Stimulated activated CD8-positive, alpha-beta memory T cell treated with anti-CD3 and anti-CD28 coated beads, Interleukin-15, amount 100 ng/mL, for 24 hours (primary cell): ENCODE data around the gene SHH.
"Not testable (repeated sequence)": the region's sequence is repeated elsewhere in the genome, so short reads cannot be mapped to it uniquely, and the experiment has no call there.

Experiments
- DNase-seq: peaks from one replicate; pipeline ENCODE4 v3.0.0-alpha.2; 2020; ENCODE audit warnings: low read depth

SHH gene

GRCh38 chr7:155842496-155843265, 30.4 kb upstream of the SHH start:
- no peak for DNase-seq

DNA sequence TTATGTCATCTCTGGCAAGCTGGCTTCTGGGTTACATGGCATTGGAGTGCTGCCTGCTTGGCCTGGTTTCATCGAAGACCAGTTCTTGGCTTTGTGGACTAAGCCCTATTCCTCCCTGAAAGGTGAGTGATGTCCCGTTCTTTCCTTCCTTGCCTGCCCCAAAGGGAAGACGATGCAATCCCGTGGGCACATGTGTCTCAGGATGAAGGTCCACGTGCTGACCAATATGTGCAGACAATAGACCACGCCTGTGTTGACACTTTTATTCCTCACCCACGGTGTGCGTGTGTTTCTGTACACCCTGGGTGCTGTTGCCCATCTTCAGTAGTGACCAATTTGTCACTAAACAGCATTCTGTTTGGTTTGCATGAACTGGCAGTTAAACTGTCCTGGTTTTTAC, 28.6 kb upstream of the SHH start:
- DNase-seq: no peak

DNA sequence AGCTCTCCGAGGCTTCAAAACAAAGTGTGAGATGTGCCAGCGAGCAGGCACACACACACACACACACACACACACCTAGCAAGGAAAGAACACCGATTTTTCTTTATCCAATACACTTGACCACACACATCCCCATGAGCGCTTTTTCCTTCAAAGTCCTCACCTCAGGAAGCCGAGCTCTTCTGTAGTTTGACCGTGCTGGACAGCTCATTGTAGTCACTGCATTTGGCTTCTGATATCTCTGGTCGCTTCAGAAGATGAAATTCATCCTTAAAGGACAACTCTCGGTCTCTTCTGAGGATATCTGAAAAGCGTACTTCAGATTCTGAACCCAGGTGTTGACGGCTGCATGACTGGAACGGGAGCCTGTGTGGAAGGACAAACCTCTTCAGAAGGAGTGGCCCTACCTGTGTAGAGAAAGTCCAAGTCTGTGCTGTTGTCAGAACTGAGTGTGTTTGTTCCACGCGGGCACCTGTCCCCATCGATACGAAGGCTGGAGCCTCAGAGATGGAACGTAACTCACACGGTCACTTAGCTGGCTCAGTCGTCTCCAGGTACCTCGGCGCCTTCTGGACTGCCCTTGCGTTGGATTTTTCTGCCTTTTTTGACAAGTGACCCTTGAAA, 28.1 kb upstream of the SHH start:
- no peak for DNase-seq

DNA sequence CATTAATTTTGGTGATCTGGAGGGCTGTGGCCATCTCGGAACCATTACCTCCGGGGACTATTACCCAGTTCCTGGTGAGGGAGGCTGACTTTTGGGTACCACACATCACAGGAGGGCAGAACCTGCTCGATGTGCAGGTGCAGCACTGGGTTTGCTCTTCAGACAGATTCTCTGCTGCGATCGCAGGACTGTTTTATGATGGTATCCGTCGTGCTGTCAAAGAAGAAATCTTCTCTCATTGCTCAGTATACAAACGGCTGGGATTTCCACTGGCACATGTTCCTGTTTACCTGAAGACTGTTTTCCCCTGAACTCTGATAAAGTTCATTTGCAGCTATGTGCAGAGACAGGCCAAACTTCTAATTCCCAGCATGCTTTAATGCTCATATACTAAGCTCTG, 27.2 kb upstream of the SHH start:
- no peak for DNase-seq

DNA sequence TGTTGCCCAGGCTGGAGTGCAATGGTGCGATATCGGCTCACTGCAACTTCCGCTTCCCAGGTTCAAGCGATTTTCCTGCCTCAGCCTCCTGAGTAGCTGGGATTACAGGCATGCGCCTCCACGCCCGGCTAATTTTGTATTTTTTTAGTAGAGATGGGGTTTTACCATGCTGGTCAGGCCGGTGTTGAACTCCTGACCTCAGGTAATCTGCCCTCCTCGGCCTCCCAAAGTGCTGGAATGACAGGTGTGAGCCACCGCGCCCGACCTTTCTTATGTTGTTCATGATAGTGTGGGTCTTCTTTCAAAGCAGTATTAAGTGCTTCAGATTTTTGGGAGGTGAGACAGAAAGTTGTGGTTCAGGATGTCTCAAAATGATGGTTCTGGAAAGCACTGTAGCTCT, 26.0 kb upstream of the SHH start:
- DNase-seq: not testable (repeated sequence)

DNA sequence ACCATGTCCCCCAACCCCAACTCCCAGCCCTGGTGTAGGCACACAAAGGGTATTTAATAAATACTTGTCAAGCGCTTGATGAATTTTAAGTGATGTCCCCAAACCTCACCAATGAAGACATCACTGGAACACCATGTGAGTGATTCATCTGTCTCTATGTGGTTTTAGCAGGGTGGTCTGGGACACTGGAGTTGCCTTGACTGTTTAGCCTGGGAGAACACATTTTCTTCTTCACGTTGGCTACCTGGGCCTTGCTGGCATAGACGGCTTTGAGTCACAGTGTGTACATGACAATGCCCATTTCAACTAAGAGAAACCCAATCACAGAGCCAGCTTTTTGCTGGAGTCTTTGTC, 24.8 kb upstream of the SHH start:
- DNase-seq: no peak

- DNase-seq: no peak
These were observed 24.2 kb upstream of the SHH start for GRCh38 chr7:155836216-155837125.

DNA sequence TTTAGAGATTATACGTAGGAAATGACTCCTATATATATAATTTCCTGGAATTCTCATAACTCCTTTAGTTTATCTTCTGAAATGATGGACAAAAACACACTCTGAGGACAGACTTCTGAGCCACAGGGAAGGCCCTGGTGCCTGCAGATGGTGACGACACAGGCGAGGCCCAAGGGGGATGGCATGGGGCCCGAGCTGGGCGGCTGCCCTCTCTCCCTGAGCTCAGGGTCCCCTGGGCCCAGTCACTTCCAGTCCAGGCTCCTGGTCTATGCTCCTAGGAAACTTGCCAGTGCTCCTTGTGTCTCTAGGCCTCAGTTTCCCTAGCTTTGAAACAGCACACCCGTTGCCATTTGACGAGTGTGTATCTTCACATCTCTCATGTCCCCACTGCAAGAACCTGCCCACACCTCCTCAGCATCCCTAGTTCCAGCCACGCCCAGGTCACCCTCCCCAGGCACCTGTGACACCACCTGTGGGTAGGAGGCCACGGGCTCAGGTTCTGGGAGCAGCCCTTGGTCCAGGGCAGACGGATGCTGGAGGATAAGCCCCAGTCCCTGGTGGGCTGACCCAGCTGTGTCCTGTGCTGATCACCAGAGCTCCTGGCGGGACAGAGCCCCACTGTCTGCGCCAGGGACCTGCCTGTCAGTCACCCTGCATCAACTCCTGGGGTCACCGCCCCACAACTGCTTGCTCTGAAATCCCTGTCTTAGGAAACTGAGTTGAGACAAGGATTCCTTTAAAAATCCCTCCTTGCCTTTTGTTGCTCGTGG, 23.4 kb upstream of the SHH start:
- DNase-seq: no peak

- no peak for DNase-seq
These were observed 22.3 kb upstream of the SHH start for GRCh38 chr7:155834486-155835048.

GRCh38 chr7:155833651-155834050, 21.4 kb upstream of the SHH start:
- DNase-seq: no peak

DNA sequence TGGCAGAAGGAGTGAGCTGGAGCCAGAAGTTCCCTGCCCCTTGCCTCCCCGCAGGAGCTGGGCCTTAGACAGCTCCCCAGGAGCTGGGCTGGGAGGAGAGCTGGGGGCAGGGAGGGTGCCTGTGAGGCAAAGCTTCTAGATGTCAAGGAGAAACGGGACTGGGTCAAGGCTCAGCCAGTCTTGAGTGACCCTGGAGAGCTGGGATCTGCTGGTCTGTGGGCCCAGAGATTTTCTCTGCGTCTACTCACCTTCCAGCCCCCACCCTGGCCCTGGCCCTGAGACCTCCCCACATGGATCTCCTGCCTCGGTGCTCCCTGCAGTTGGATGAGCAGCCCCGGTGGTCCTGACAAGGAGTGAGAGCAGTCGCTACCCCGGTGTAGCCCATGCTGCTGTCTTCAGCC, 20.3 kb upstream of the SHH start:
- DNase-seq: no peak

- DNase-seq: no peak
These were observed 19.7 kb upstream of the SHH start for GRCh38 chr7:155831807-155832524.

DNA sequence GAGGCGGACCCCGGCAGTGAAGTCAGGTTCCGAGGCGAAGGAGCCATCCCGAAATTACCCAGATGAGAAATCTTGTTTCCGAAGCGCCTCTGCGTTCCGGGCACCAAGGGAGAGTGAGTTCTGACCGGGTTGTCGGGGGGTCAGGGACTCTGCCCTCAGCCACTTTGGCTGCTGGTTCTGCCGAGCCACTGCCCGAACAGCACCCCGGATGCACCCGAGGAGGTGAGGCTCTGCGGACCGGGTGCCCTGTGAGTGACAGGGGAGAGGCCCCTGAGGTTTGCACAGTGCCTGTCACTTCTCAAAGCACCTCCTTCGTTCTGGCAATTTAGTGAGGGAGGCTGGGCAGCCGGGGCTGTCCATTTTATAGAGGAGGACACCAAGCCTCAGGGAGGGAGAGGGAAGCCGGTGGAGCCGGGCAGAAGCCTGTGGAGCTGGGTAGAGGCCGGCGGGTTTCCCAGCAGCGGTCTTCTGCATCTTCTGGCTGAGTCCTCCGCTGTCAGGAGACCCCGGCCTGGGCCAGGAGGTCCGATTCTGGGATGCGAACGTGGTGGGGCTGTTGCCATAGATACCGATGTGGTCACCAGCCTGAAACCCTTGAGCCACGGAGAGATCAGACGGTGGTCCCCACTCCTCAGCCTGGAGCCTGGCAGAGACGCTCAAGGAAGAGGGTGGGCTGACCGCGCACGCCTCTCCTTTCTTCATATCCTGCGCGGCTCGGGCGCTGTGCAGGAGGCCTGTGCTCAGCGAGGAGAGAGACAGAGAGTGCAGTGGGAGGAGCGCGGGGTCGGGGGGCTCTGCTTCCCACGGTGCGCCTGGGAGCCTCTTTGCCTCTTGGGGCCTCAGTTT, 18.9 kb upstream of the SHH start:
- DNase-seq: no peak

DNA sequence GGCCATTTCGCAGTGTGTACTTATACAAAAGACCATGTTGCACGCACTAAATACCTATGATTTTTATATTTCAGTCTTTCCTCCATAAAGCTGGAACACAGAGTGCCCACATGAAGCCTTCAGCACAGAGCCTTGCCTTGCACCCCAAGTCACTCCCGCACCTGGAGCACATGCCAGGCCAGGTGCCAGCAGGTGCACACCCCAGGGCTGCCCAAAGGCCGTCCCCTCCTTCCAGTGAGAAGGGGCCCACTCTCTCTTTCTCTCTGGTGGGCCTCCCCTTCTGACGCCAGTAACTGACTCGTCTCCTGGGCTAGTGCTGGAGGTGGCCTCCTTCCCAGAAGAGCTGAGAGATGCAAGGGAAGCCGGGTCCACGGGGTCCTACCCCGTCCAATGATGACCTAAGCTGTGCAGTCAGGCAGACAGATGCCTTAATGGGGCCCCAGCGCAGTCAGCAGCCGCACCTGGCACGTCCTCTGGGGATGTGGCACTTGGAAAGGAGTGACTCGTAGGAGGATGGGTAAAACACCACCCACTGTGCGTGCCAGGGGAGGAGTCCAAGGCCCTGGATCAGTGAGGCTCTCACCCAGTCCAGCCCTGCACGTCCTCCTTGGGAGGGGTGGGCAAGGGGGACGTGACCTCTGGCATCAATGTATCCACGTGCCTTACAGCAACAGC, 17.7 kb upstream of the SHH start:
- no peak for DNase-seq

DNA sequence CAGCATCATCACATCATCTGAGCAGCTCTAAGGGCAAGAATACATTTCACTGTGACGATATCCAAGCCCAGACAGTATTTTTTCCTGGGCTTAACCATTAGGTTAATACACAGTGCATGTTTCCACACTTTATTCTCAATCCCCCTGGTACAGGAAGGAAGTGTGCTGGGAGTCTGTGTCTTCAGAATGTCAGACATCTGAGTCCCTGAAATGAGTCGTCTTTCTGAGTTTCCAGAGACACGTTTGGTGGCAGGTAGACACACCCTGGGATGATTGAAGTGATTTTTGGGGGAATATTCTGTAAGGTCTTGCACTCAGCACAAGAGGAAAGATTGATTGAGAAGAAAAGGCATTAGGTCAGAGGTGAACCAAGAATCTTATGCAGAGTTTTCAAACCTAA, 13.1 kb upstream of the SHH start:
- DNase-seq: no peak

GRCh38 chr7:155824227-155824886, 12.1 kb upstream of the SHH start:
- no peak for DNase-seq

DNA sequence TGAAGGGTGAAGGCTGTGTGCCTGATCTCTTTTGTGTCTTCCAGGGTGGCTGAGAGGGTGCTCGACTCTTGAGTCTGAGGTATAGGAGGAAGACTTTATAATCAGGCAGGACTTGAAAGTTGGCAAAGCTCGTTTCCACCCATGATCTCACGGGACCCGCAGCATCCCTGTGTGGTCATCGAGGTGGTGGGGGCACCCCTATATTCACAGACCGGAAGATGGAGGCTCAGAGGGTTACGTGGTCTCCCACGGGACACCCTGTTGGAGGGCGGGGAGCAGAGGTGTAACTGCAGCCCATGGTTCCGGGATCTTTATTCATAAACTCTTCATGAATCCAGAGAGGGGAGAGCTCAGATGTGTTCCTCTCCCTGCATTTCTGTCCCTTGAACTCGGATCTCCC, 9.6 kb upstream of the SHH start:
- DNase-seq: no peak

GRCh38 chr7:155820788-155821187, 8.5 kb upstream of the SHH start:
- no peak for DNase-seq

DNA sequence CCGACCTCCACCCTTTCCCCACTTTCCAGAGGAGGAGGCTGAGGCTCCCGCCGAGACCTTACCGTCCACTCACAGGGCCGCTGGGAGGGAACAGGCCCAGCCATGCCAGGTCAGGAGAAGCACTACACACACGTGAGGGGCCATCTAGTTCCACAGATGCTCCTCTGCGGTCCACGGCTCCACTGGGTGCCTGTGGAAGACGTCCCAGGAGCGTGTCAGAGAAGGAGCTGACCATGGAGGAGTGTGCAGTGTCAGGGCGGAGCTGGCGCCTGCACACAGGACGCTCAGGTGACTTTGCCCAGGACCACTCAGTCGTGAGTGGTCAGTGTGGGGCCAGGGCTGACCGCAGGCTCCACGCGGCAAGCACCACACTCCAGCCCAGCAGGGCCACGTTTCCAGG, 8.0 kb upstream of the SHH start:
- no peak for DNase-seq
